Neural progenitor cell (in vitro differentiated cells): ENCODE results near the gene SLX9.

Experiments used
- CTCF ChIP-seq: fragments of 200-600 bp; sonication (generic); IDR thresholded peaks from 2 replicates; pipeline ENCODE4 v1.5.1; 2017; ENCODE audit warnings: antibody characterized with exemption, mild to moderate bottlenecking
- EZH2 ChIP-seq: fragments of 200-600 bp; sonication (generic); IDR thresholded peaks from 2 replicates; pipeline ENCODE4 v1.6.1; 2017; ENCODE audit warnings: antibody characterized with exemption, mild to moderate bottlenecking, moderate library complexity

GRCh38 chr21:44983421-44984206 lies 43.8 kb downstream of the SLX9 start:
- no peak for TF ChIP-seq CTCF
- TF ChIP-seq EZH2 = no peak
